ENCODE measurements around the gene PXYLP1.

PXYLP1 gene

GRCh38 chr3:141228395-141228794, 3.2 kb upstream of the PXYLP1 start:
- no peak overlapping the region for H3K27ac ChIP-seq (ENCODE audit: low read length)

DNA sequence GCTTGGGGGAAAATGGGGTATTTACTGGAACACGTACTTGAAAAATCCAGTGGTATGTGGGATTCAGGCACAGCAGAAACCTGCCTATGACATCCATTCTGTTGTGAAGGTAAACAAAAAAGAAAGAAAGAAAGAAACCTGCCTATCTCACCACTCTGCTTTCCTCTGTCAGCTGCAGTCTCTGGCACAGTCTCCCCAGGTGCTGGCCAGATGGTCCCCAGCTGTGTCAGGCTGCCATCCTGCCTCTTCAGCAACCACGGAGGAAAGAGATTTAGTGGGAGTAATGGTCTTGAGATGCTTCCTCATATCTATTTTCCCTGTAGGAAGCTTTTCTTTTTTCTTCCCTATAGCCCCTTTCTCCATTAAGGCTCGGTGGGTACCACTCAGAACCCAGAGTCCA, 2.5 kb upstream of the PXYLP1 start:
- Histone ChIP-seq H3K36me3 (ENCODE audit: control insufficient read depth, insufficient read depth, low read length) (no peaks in the 10 kb centered on the region), H3K27ac (ENCODE audit: low read length) (no peak overlapping the region), H3K9me3 (ENCODE audit: control insufficient read depth, insufficient read depth, low read length) (no peaks in the 10 kb centered on the region), H3K27me3 (ENCODE audit: control insufficient read depth, insufficient read depth, low read length) (peaks cover 2% of the 10 kb centered on the region; the same call in 1 of the 2 replicates), H3K4me3 (ENCODE audit: low read length) (no peak overlapping the region), H3K4me1 (ENCODE audit: control insufficient read depth, insufficient read depth, low read length) (no peaks in the 10 kb centered on the region; the same call in 1 of the 2 replicates)
- no CpG with 5 or more reads among the region's 3 CpGs for WGBS (ENCODE audit: insufficient coverage, insufficient read length)
- DNase-seq (ENCODE audit: low read depth, low spot score): no peak

More at GRCh38 chr3:141228395-141228794, 3.2 kb upstream of the PXYLP1 start:
- no peaks in the 10 kb centered on the region; the same call in 1 of the 2 replicates for H3K4me1 ChIP-seq (ENCODE audit: control insufficient read depth, insufficient read depth, low read length)
- H3K27me3 ChIP-seq (ENCODE audit: control insufficient read depth, insufficient read depth, low read length): peaks cover 2% of the 10 kb centered on the region; the same call in 1 of the 2 replicates
- H3K36me3 ChIP-seq (ENCODE audit: control insufficient read depth, insufficient read depth, low read length): no peaks in the 10 kb centered on the region
- H3K4me3 ChIP-seq (ENCODE audit: low read length): no peak overlapping the region
- WGBS (ENCODE audit: insufficient coverage, insufficient read length): no CpG with 5 or more reads among the region's 2 CpGs
- DNase-seq (ENCODE audit: low read depth, low spot score): no peak
- H3K9me3 ChIP-seq (ENCODE audit: control insufficient read depth, insufficient read depth, low read length): no peaks in the 10 kb centered on the region

GRCh38 chr3:141230293-141230692, 1.3 kb upstream of the PXYLP1 start:
- Histone ChIP-seq H3K4me1 (ENCODE audit: control insufficient read depth, insufficient read depth, low read length) (no peaks in the 10 kb centered on the region; the same call in 1 of the 2 replicates), H3K9me3 (ENCODE audit: control insufficient read depth, insufficient read depth, low read length) (no peaks in the 10 kb centered on the region), H3K27ac (ENCODE audit: low read length) (no peak overlapping the region), H3K4me3 (ENCODE audit: low read length) (no peak overlapping the region), H3K27me3 (ENCODE audit: control insufficient read depth, insufficient read depth, low read length) (peaks cover 2% of the 10 kb centered on the region; the same call in 1 of the 2 replicates), H3K36me3 (ENCODE audit: control insufficient read depth, insufficient read depth, low read length) (no peaks in the 10 kb centered on the region)
- WGBS (ENCODE audit: insufficient coverage, insufficient read length): no CpG with 5 or more reads among the region's 11 CpGs
- no peak for DNase-seq (ENCODE audit: low read depth, low spot score)

DNA sequence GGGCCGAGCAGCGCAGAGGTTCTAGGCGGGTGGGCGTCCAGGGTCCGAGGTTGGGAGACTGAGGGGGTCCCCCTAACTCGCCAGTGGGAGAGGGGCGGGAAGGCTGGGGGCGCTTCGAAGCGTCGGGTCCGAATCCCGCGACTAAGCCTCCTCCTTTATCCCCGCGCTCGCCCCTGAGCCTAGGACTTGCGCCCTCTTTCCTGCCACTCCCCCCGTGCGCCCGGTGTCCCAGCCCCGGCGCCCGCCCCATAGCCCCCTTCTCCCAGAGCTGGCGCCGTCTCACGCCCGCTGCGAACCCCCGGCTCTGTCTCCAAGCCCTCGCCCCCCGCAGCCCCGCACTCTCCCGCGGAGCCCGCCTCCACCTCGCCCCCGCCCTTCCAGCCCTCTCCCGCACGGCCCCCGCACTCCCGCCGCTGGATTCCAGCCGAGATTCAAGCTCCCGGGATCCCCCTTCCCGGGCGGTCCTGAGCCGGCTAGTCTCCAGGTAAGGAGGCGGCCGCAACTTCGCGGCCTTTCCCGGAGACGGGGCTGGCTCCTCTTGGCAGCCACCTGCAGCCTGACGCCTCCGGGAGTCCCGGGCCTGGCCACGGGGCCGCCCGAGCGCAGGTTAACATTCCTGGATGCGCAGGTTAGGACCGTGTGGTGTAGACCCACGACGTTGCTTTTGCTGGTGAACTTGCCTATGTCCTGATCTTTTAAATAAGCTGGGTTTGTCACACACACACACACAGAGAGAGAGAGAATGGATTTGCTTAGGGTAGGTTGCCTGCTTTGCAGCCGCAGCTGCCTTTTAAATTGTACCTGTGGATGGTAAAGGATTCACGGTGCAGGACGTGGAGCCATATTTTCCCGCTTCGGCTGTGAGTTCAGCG, 563 bp downstream of the PXYLP1 start:
- Histone ChIP-seq H3K27me3 (ENCODE audit: control insufficient read depth, insufficient read depth, low read length) (peaks cover 2% of the 10 kb centered on the region; the same call in 1 of the 2 replicates), H3K36me3 (ENCODE audit: control insufficient read depth, insufficient read depth, low read length) (no peaks in the 10 kb centered on the region), H3K9me3 (ENCODE audit: control insufficient read depth, insufficient read depth, low read length) (no peaks in the 10 kb centered on the region), H3K4me1 (ENCODE audit: control insufficient read depth, insufficient read depth, low read length) (no peaks in the 10 kb centered on the region; the same call in 1 of the 2 replicates), H3K4me3 (ENCODE audit: low read length) (peak overlapping the region; percentile 67; the same call in 1 of the 2 replicates), H3K27ac (ENCODE audit: low read length) (no peak overlapping the region)
- no CpG with 5 or more reads among the region's 71 CpGs for WGBS (ENCODE audit: insufficient coverage, insufficient read length)
- no peak for DNase-seq (ENCODE audit: low read depth, low spot score)

DNA sequence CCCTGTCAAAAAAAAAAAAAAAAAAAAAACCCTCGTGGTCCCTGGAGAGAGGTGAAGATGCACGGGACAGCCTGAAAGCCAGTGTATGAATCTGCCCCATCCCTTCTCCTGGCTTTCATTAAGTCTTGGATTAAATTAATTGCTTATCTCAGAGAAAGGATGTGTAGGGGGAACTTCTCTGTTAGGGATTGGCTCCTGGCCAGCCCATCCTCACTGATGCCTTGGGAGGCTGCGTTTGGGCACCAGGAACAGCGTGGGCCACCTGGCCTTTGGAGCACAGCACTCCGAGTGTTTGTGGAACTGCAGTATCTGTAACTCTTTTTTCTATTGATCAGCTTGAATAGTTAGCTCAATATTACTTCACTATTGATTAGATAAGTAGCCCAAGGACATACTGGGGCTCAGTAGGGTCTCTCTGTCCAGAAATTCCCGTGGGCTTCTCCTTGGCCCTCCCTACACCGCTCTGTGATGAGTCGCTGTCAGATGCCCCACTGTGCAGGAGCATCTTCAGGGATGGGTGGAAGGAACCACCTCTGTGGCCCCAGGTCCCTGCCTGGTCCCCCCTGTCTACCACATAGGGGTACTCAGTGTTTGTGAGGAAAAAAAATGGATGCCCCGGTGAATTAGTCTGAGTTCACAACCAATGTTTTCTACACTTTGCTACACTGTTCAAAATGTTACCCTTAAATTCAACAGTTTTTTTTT, 2.0 kb downstream of the PXYLP1 start:
- no peak overlapping the region for H3K27ac ChIP-seq (ENCODE audit: low read length)
- no CpG with 5 or more reads among the region's 9 CpGs for WGBS (ENCODE audit: insufficient coverage, insufficient read length)
- H3K4me3 ChIP-seq (ENCODE audit: low read length): no peak overlapping the region
- H3K36me3 ChIP-seq (ENCODE audit: control insufficient read depth, insufficient read depth, low read length): no peaks in the 10 kb centered on the region
- DNase-seq (ENCODE audit: low read depth, low spot score): no peak
- H3K9me3 ChIP-seq (ENCODE audit: control insufficient read depth, insufficient read depth, low read length): no peaks in the 10 kb centered on the region
- peaks cover 2% of the 10 kb centered on the region; the same call in 1 of the 2 replicates for H3K27me3 ChIP-seq (ENCODE audit: control insufficient read depth, insufficient read depth, low read length)
- peaks cover 2% of the 10 kb centered on the region for H3K4me1 ChIP-seq (ENCODE audit: control insufficient read depth, insufficient read depth, low read length)

GRCh38 chr3:141234283-141234682, 2.7 kb downstream of the PXYLP1 start:
- WGBS (ENCODE audit: insufficient coverage, insufficient read length): no CpG with 5 or more reads among the region's 3 CpGs

DNA sequence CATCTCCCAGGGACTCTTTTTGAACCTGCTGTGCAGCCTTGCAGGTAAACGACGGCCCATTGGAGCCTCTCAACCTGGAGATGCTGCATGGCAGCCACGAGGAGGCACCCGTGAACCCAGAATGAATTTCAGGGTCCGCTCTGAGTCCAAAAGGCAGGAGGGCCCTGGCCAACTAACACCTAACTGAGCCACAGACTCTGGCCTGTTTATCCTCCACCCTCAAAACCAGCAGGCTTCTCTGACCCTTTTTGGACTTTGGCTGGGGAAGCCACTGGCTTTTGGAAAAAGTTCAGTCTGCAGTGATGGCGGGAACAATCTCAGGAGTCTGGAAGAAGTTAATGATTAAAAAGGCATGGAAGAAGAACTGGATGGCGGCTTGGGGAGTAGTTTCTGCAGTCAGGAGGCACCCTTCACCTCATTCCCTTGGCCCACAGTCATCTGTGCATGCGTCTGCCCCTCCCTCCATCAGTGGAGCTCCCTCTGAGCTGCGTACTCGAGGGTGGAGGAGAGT, 4.1 kb downstream of the PXYLP1 start:
- Histone ChIP-seq H3K4me1 (ENCODE audit: control insufficient read depth, insufficient read depth, low read length) (peaks cover 3% of the 10 kb centered on the region), H3K27ac (ENCODE audit: low read length) (no peak overlapping the region), H3K36me3 (ENCODE audit: control insufficient read depth, insufficient read depth, low read length) (no peaks in the 10 kb centered on the region), H3K27me3 (ENCODE audit: control insufficient read depth, insufficient read depth, low read length) (peaks cover 2% of the 10 kb centered on the region; the same call in 1 of the 2 replicates), H3K9me3 (ENCODE audit: control insufficient read depth, insufficient read depth, low read length) (no peaks in the 10 kb centered on the region), H3K4me3 (ENCODE audit: low read length) (no peak overlapping the region)
- DNase-seq (ENCODE audit: low read depth, low spot score): no peak
- WGBS (ENCODE audit: insufficient coverage, insufficient read length): no CpG with 5 or more reads among the region's 10 CpGs

More at GRCh38 chr3:141234283-141234682, 2.7 kb downstream of the PXYLP1 start:
- H3K4me3 ChIP-seq (ENCODE audit: low read length): no peak overlapping the region
- no peak for DNase-seq (ENCODE audit: low read depth, low spot score)
- H3K27me3 ChIP-seq (ENCODE audit: control insufficient read depth, insufficient read depth, low read length): peaks cover 2% of the 10 kb centered on the region; the same call in 1 of the 2 replicates
- H3K36me3 ChIP-seq (ENCODE audit: control insufficient read depth, insufficient read depth, low read length): no peaks in the 10 kb centered on the region
- H3K27ac ChIP-seq (ENCODE audit: low read length): no peak overlapping the region
- peaks cover 3% of the 10 kb centered on the region for H3K4me1 ChIP-seq (ENCODE audit: control insufficient read depth, insufficient read depth, low read length)
- H3K9me3 ChIP-seq (ENCODE audit: control insufficient read depth, insufficient read depth, low read length): no peaks in the 10 kb centered on the region

DNA sequence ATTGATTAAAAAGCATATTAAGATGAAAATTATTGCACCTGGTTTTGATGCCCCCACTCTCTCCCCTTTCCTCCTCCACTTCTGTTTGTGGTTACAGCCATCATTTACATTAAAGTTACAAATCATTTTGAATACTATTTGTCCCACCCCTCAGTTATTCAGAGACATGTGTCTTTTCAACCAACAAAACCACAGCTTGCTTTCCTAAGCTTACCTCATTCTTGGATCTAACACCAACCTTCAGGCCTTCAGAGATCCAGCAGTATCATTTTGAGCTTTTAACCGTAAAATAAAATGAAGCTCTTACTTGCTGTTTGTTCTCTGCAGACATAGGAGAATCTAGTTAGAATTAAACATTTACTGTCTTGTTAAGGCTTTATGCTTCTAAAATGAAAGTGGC, 4.7 kb downstream of the PXYLP1 start:
- H3K9me3 ChIP-seq (ENCODE audit: control insufficient read depth, insufficient read depth, low read length): no peaks in the 10 kb centered on the region
- no peak for DNase-seq (ENCODE audit: low read depth, low spot score)
- H3K27me3 ChIP-seq (ENCODE audit: control insufficient read depth, insufficient read depth, low read length): peaks cover 2% of the 10 kb centered on the region; the same call in 1 of the 2 replicates
- WGBS (ENCODE audit: insufficient coverage, insufficient read length): no CpG with 5 or more reads among the region's 1 CpG
- H3K4me1 ChIP-seq (ENCODE audit: control insufficient read depth, insufficient read depth, low read length): peaks cover 3% of the 10 kb centered on the region
- no peaks in the 10 kb centered on the region for H3K36me3 ChIP-seq (ENCODE audit: control insufficient read depth, insufficient read depth, low read length)
- H3K27ac ChIP-seq (ENCODE audit: low read length): no peak overlapping the region
- no peak overlapping the region for H3K4me3 ChIP-seq (ENCODE audit: low read length)

DNA sequence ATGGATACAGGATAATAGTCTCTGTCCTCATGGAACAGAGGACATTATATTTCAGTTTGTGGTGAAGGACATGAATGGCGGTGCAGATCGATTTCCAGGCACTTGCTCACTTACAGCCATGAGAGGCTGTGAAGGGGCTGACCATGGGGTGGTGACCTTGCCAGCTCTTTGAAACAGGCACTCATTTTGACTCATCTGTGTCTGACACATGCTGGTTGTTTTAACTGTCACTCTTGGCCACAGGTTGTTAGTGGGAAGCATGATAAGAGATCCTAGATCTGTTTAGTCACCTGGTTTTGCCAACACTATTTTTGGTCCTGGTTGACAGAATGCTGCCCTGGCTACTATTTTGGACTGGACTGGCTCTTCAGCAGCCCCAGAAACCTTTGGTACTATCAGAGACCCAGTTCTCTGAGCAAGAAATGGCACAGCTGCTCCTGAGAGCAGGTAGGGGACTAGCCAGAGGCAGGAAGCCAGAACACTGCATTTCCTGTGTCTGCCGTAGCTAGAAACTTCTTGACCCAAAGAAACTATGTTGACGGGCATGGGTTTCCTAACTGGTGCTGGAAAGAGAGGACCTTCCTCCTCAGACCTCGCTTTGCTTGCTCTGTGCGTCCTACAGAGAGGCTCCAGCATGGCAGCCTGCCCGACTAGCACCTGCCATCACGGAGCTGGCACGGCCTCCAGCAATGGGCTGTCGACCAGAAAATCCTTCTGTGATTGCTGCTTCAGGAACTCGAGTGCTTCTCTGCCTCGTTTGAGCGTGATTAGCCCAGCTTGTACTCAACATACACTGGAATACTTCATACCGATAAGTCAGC, 6.3 kb downstream of the PXYLP1 start:
- peaks cover under 1% of the 10 kb centered on the region; the same call in 1 of the 2 replicates for H3K36me3 ChIP-seq (ENCODE audit: control insufficient read depth, insufficient read depth, low read length)
- no CpG with 5 or more reads among the region's 14 CpGs for WGBS (ENCODE audit: insufficient coverage, insufficient read length)
- no peak for DNase-seq (ENCODE audit: low read depth, low spot score)
- H3K4me1 ChIP-seq (ENCODE audit: control insufficient read depth, insufficient read depth, low read length): peaks cover 3% of the 10 kb centered on the region
- H3K27ac ChIP-seq (ENCODE audit: low read length): no peak overlapping the region
- no peak overlapping the region for H3K4me3 ChIP-seq (ENCODE audit: low read length)
- H3K9me3 ChIP-seq (ENCODE audit: control insufficient read depth, insufficient read depth, low read length): no peaks in the 10 kb centered on the region
- H3K27me3 ChIP-seq (ENCODE audit: control insufficient read depth, insufficient read depth, low read length): no peaks in the 10 kb centered on the region; the same call in 1 of the 2 replicates

All from iPS DF 6.9 (cell line).